Natural killer cell (primary cell): ENCODE measurements around the gene S1PR1. TPM values are rescaled to one million over a fixed set of nuclear protein-coding genes. Genes with fewer than 3 reads are reported as not detected.

Experiments used
- ATAC-seq, 3 donors: fragments of 150-1000 bp in 2 of 3; fragments of 200-7000 bp in 1 of 3; cut with Tn5 transposase; 1 replicate in 1 of 3; 2 replicates in 2 of 3; pipeline ENCODE4 v1.10.0; 2021; ENCODE audit warnings: mild to moderate bottlenecking in 2 of 3, moderate library complexity in 2 of 3
- DNase-seq, 2 donors: peaks; one replicate each; pipeline versions ENCODE4 v3.0.0 to v3.0.0-alpha.2; 2013 to 2021; ENCODE audit warnings: mixed read lengths in 1 of 2
- H3K27ac ChIP-seq: one replicate; pipeline ENCODE4 v1.5.1; 2013; ENCODE audit warnings: mild to moderate bottlenecking, low read length
- H3K27me3 ChIP-seq: one replicate; pipeline ENCODE4 v1.6.1; 2013; ENCODE audit warnings: low read length; ENCODE audit not compliant: control insufficient read depth, insufficient read depth
- H3K36me3 ChIP-seq: one replicate; pipeline ENCODE4 v1.6.1; 2013; ENCODE audit warnings: low read length; ENCODE audit not compliant: control insufficient read depth, insufficient read depth
- H3K4me1 ChIP-seq: one replicate; pipeline ENCODE4 v1.6.1; 2013; ENCODE audit warnings: low read length; ENCODE audit not compliant: control insufficient read depth, insufficient read depth
- H3K4me3 ChIP-seq: one replicate; pipeline ENCODE4 v1.5.1; 2013; ENCODE audit warnings: low read length
- H3K9me3 ChIP-seq: one replicate; pipeline ENCODE4 v1.6.1; 2013; ENCODE audit warnings: low read length; ENCODE audit not compliant: control insufficient read depth, insufficient read depth
- H3K27ac Mint-ChIP-seq, 2 donors: one replicate each; pipeline ENCODE4 v1.8.0; 2022; ENCODE audit warnings: mild to moderate bottlenecking in 2 of 2, mixed read lengths in 2 of 2, moderate library complexity in 1 of 2
- H3K27me3 Mint-ChIP-seq, 2 donors: one replicate each; pipeline ENCODE4 v1.8.0; 2022; ENCODE audit warnings: low read depth in 2 of 2, mixed read lengths in 2 of 2
- H3K36me3 Mint-ChIP-seq: one replicate; pipeline ENCODE4 v1.8.0; 2022; ENCODE audit warnings: mixed read lengths
- H3K4me1 Mint-ChIP-seq, 2 donors: one replicate each; pipeline ENCODE4 v1.8.0; 2022; ENCODE audit warnings: mixed read lengths in 2 of 2
- H3K4me3 Mint-ChIP-seq: one replicate; pipeline ENCODE4 v1.8.0; 2022; ENCODE audit warnings: mild to moderate bottlenecking, moderate library complexity, mixed read lengths
- H3K9me3 Mint-ChIP-seq, 2 donors: one replicate each; pipeline ENCODE4 v1.8.0; 2022; ENCODE audit warnings: mixed read lengths in 2 of 2
- CTCF ChIP-seq: fragments of 200-600 bp; IDR thresholded peaks from one replicate; pipeline ENCODE4 v1.8.0; 2022; ENCODE audit warnings: antibody characterized with exemption
- WGBS: methylation state at CpG from one replicate; pipeline ENCODE4 v1.1.7; 2013; ENCODE audit warnings: missing lambda C conversion rate; ENCODE audit not compliant: insufficient coverage; 5-methylcytosine and 5-hydroxymethylcytosine counted together
- intact Hi-C: fragments of 100-400 bp; cut with micrococcal nuclease; formaldehyde crosslinking; loops from one replicate; pipeline ENCODE4 v1.14.2; 2022
- total RNA-seq, 4 donors: library from RNA; stranded (reverse); fragments of 120-200 nt in 1 of 4; gene quantifications; one replicate each; pipeline versions ENCODE4 v1.2.3 to v1.2.4, GENCODE V29; 2013 to 2022

Gene S1PR1
- total RNA-seq, 3 donors from 2014 or later (not counting 1 experiment from before 2014, with no cell fraction given): 33.5 to 114 (median 80.2) TPM

GRCh38 chr1:101196668-101197067 lies 40.2 kb upstream of the S1PR1 start:
- DNase-seq: no peak
- H3K27ac ChIP-seq: no peak overlapping the region
- no peaks in the 10 kb centered on the region for H3K36me3 ChIP-seq
- Mint-ChIP-seq H3K36me3 (no peaks in the 10 kb centered on the region), H3K4me1 (peaks cover 0 to 2% of the 10 kb centered on the region in 2 donors), H3K9me3 (no peaks in the 10 kb centered on the region), H3K27ac (no peak overlapping the region), H3K27me3 (peaks cover 7 to 12% of the 10 kb centered on the region in 2 donors), H3K4me3 (no peak overlapping the region)
- intact Hi-C loops: no loop called here
- ATAC-seq: no peak
- H3K4me3 ChIP-seq: no peak overlapping the region
- no peaks in the 10 kb centered on the region for H3K9me3 ChIP-seq
- H3K4me1 ChIP-seq: no peaks in the 10 kb centered on the region
- WGBS: 92% methylated on average over 2 of the region's 2 CpGs
- no peaks in the 10 kb centered on the region for H3K27me3 ChIP-seq
- no peak for TF ChIP-seq CTCF

- Mint-ChIP-seq H3K4me3 (no peak overlapping the region), H3K4me1 (no peaks in the 10 kb centered on the region), H3K27me3 (peaks cover 0 to 6% of the 10 kb centered on the region in 2 donors), H3K9me3 (no peaks in the 10 kb centered on the region), H3K27ac (no peak overlapping the region), H3K36me3 (no peaks in the 10 kb centered on the region)
- Histone ChIP-seq H3K4me1 (no peaks in the 10 kb centered on the region), H3K27me3 (no peaks in the 10 kb centered on the region), H3K36me3 (no peaks in the 10 kb centered on the region), H3K9me3 (no peaks in the 10 kb centered on the region), H3K4me3 (no peak overlapping the region), H3K27ac (no peak overlapping the region)
- TF ChIP-seq CTCF: no peak
- WGBS: 75% methylated on average over 6 of the region's 8 CpGs
- DNase-seq (no peak), ATAC-seq (no peak)
- intact Hi-C loops: no loop called here
Measured at GRCh38 chr1:101198842-101199636, 37.8 kb upstream of the S1PR1 start.

- H3K9me3 Mint-ChIP-seq: no peaks in the 10 kb centered on the region
- H3K27ac Mint-ChIP-seq: no peak overlapping the region
- Histone ChIP-seq H3K36me3 (no peaks in the 10 kb centered on the region), H3K4me1 (no peaks in the 10 kb centered on the region), H3K27me3 (no peaks in the 10 kb centered on the region), H3K4me3 (no peak overlapping the region), H3K27ac (no peak overlapping the region), H3K9me3 (no peaks in the 10 kb centered on the region)
- DNase-seq: no peak
- no peak for TF ChIP-seq CTCF
- peaks cover 0 to 6% of the 10 kb centered on the region in 2 donors for H3K27me3 Mint-ChIP-seq
- no peaks in the 10 kb centered on the region for H3K4me1 Mint-ChIP-seq
- no peak for ATAC-seq
- H3K36me3 Mint-ChIP-seq: no peaks in the 10 kb centered on the region
- 100% methylated on average over 1 of the region's 1 CpG for WGBS
- intact Hi-C loops: no loop called here
- H3K4me3 Mint-ChIP-seq: no peak overlapping the region
Measured at GRCh38 chr1:101199637-101199982, 37.2 kb upstream of the S1PR1 start.

- Histone ChIP-seq H3K4me1 (no peaks in the 10 kb centered on the region), H3K36me3 (no peaks in the 10 kb centered on the region), H3K27ac (no peak overlapping the region), H3K4me3 (no peak overlapping the region), H3K9me3 (no peaks in the 10 kb centered on the region), H3K27me3 (no peaks in the 10 kb centered on the region)
- Mint-ChIP-seq H3K4me3 (no peak overlapping the region), H3K27ac (no peak overlapping the region), H3K27me3 (peaks cover 0 to 6% of the 10 kb centered on the region in 2 donors), H3K4me1 (no peaks in the 10 kb centered on the region), H3K36me3 (no peaks in the 10 kb centered on the region), H3K9me3 (no peaks in the 10 kb centered on the region)
- ATAC-seq (no peak), DNase-seq (no peak)
- TF ChIP-seq CTCF: no peak
- 96% methylated on average over 2 of the region's 2 CpGs for WGBS
- intact Hi-C loops: no loop called here
Measured at GRCh38 chr1:101200513-101200912, 36.3 kb upstream of the S1PR1 start.
